MCF 10A (cell line): Measurements from ENCODE around the gene INSR. TPM values are rescaled to one million over a fixed set of nuclear protein-coding genes. Genes with fewer than 3 reads are reported as not detected.

ENCODE experiments used
- BruUV-seq: library from RNA; stranded (reverse); fragments of 400-500 nt; replicated peaks from 2 replicates; lab custom pipeline; 2021; lab: Mats Ljungman, UMichigan
- CTCF ChIA-PET: fragments of 300-600 bp; sonication (Branson Sonifier 250); formaldehyde crosslinking; extraction: SDS; loops from one replicate; lab custom pipeline; 2021; ENCODE audit warnings: antibody characterized with exemption, inconsistent platforms; lab: Yijun Ruan, JAX
- POLR2A ChIA-PET: fragments of 300-600, 350-650 bp; sonication (Branson Sonifier 250); formaldehyde crosslinking; extraction: SDS; loops from one replicate; lab custom pipeline; 2020; ENCODE audit warnings: antibody characterized with exemption, inconsistent platforms; lab: Yijun Ruan, JAX
- DNase-seq: peaks from one replicate; pipeline ENCODE4 v3.0.0-alpha.2; 2018; ENCODE audit not compliant: unreplicated experiment
- H3K27ac Mint-ChIP-seq: one replicate; pipeline ENCODE4 v1.8.0; 2022; ENCODE audit warnings: mild to moderate bottlenecking, low read depth, mixed read lengths; ENCODE audit not compliant: unreplicated experiment
- H3K27me3 Mint-ChIP-seq: one replicate; pipeline ENCODE4 v1.8.0; 2022; ENCODE audit warnings: mixed read lengths; ENCODE audit not compliant: insufficient read depth, unreplicated experiment
- H3K36me3 Mint-ChIP-seq: one replicate; pipeline ENCODE4 v1.8.0; 2022; ENCODE audit warnings: mild to moderate bottlenecking, moderate library complexity, mixed read lengths; ENCODE audit not compliant: insufficient read depth, unreplicated experiment
- H3K4me1 Mint-ChIP-seq: one replicate; pipeline ENCODE4 v1.8.0; 2022; ENCODE audit warnings: mixed read lengths; ENCODE audit not compliant: insufficient read depth, unreplicated experiment
- H3K4me3 Mint-ChIP-seq: one replicate; pipeline ENCODE4 v1.8.0; 2022; ENCODE audit warnings: mild to moderate bottlenecking, moderate library complexity, mixed read lengths; ENCODE audit not compliant: unreplicated experiment
- H3K9me3 Mint-ChIP-seq: one replicate; pipeline ENCODE4 v1.8.0; 2022; ENCODE audit warnings: mixed read lengths; ENCODE audit not compliant: unreplicated experiment
- CTCF ChIP-seq: fragments of 200-600 bp; IDR thresholded peaks from one replicate; pipeline ENCODE4 v1.8.0; 2022; ENCODE audit warnings: antibody characterized with exemption, mild to moderate bottlenecking; ENCODE audit not compliant: unreplicated experiment
- intact Hi-C: fragments of 100-400 bp; cut with micrococcal nuclease; formaldehyde crosslinking; loops from 2 replicates; pipeline ENCODE4 v1.14.1; 2022
- total RNA-seq: library from RNA; stranded (reverse); gene quantifications from 2 replicates; pipeline ENCODE4 v1.2.3, GENCODE V29; 2022

Gene INSR
- total RNA-seq, 1 experiment from 2014 or later = 8.8 TPM

GRCh38 chr19:7295912-7296536, 1.8 kb upstream of the INSR start:
- TF ChIP-seq CTCF = no peak
- BruUV-seq = no TSS peak

GRCh38 chr19:7294558-7295212, 471 bp upstream of the INSR start:
- no peaks in the 10 kb centered on the region for H3K27me3 Mint-ChIP-seq
- peak; percentile 10 for TF ChIP-seq CTCF
- H3K9me3 Mint-ChIP-seq = no peaks in the 10 kb centered on the region
- H3K4me3 Mint-ChIP-seq = peak overlapping the region; percentile 79
- BruUV-seq = no TSS peak
- no peak overlapping the region for H3K27ac Mint-ChIP-seq
- ChIA-PET CTCF (no interaction called here), POLR2A (interaction anchor here (0.7 to 1.8 kb wide), 7 partner anchors 22 to 473 kb away, joined by 3 to 14 read pairs (median 3); partner anchors contain the start of gene ZNF557)
- peak; percentile 54 for DNase-seq
- H3K4me1 Mint-ChIP-seq = peaks cover 6% of the 10 kb centered on the region
- intact Hi-C loops = loop anchor here (1.0 to 5.0 kb wide), 2 partner anchors 96 to 147 kb away; no protein-coding TSS in a partner anchor
- H3K36me3 Mint-ChIP-seq = peaks cover 5% of the 10 kb centered on the region

More at GRCh38 chr19:7295912-7296536, 1.8 kb upstream of the INSR start:
- peaks cover 6% of the 10 kb centered on the region for H3K27me3 Mint-ChIP-seq
- no peak overlapping the region for H3K4me3 Mint-ChIP-seq
- intact Hi-C loops = no loop called here
- H3K4me1 Mint-ChIP-seq = peaks cover 6% of the 10 kb centered on the region
- H3K9me3 Mint-ChIP-seq = no peaks in the 10 kb centered on the region
- DNase-seq = no peak
- ChIA-PET CTCF (interaction anchor here (0.6 kb wide), 1 partner anchor 72 kb away, joined by 3 read pairs; no protein-coding TSS in a partner anchor), POLR2A (no interaction called here)
- H3K36me3 Mint-ChIP-seq = peaks cover 5% of the 10 kb centered on the region
- no peak overlapping the region for H3K27ac Mint-ChIP-seq

GRCh38 chr19:7292950-7293761, 1.1 kb downstream of the INSR start:
- H3K4me1 Mint-ChIP-seq = peaks cover 6% of the 10 kb centered on the region
- CTCF ChIA-PET = no interaction called here
- peak overlapping the region; percentile 79 for H3K4me3 Mint-ChIP-seq
- H3K27me3 Mint-ChIP-seq = no peaks in the 10 kb centered on the region
- TF ChIP-seq CTCF = no peak
- TSS peak; percentile 46 for BruUV-seq
- peaks cover 5% of the 10 kb centered on the region for H3K36me3 Mint-ChIP-seq
- intact Hi-C loops = loop anchor here (5.0 kb wide), 1 partner anchor 146 kb away; no protein-coding TSS in a partner anchor
- POLR2A ChIA-PET = interaction anchor here (0.7 to 1.8 kb wide), 4 partner anchors 46 to 247 kb away, joined by 3 to 14 read pairs (median 3); no protein-coding TSS in a partner anchor
- DNase-seq = peak; percentile 11
- H3K27ac Mint-ChIP-seq = peak overlapping the region; percentile 27
- no peaks in the 10 kb centered on the region for H3K9me3 Mint-ChIP-seq
